ENCODE results near the gene LRRC8D. TPM values are rescaled to one million over a fixed set of nuclear protein-coding genes. Genes with fewer than 3 reads are reported as not detected.

The LRRC8D gene
- total RNA-seq, 1 experiment from 2014 or later, result 44.9 TPM

GRCh38 chr1:89882348-89883029, 61.7 kb downstream of the LRRC8D start:
- peaks cover 1% of the 10 kb centered on the region; the same call in 1 of the 2 replicates for H3K36me3 ChIP-seq (replicated peaks; ENCODE audit: control insufficient read depth, insufficient read depth, low read length)
- DNase-seq, result no peak
- no peaks in the 10 kb centered on the region for H3K27me3 ChIP-seq (ENCODE audit: control insufficient read depth, insufficient read depth, low read length)
- H3K4me3 ChIP-seq (ENCODE audit: insufficient read depth, low read depth, low read length), result no peak overlapping the region

DNA sequence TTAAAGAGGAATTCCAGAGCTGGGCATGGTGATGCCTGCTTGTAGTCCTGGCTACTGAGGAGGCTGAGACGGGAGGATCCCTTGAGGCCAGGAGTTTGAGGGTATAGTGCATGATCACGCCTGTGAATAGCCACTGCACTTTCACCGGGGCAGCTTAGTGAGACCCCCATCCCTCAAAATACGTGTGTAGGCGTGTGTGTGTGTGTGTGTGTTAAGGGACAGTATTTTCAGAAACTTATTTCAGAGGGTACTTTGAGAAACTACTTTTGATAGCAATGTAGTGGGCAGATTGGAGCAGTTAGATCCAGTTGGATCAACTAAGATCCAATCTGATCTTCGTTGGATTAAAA, 62.2 kb downstream of the LRRC8D start:
- DNase-seq, result no peak
- H3K27me3 ChIP-seq (ENCODE audit: control insufficient read depth, insufficient read depth, low read length), result no peaks in the 10 kb centered on the region
- peaks cover 1% of the 10 kb centered on the region; the same call in 1 of the 2 replicates for H3K36me3 ChIP-seq (replicated peaks; ENCODE audit: control insufficient read depth, insufficient read depth, low read length)
- no peak overlapping the region for H3K4me3 ChIP-seq (ENCODE audit: insufficient read depth, low read depth, low read length)

GRCh38 chr1:89884718-89885596, 64.1 kb downstream of the LRRC8D start:
- no peak for DNase-seq
- H3K36me3 ChIP-seq (replicated peaks; ENCODE audit: control insufficient read depth, insufficient read depth, low read length), result peaks cover 1% of the 10 kb centered on the region; the same call in 1 of the 2 replicates
- H3K4me3 ChIP-seq (ENCODE audit: insufficient read depth, low read depth, low read length), result no peak overlapping the region
- H3K27me3 ChIP-seq (ENCODE audit: control insufficient read depth, insufficient read depth, low read length), result no peaks in the 10 kb centered on the region

DNA sequence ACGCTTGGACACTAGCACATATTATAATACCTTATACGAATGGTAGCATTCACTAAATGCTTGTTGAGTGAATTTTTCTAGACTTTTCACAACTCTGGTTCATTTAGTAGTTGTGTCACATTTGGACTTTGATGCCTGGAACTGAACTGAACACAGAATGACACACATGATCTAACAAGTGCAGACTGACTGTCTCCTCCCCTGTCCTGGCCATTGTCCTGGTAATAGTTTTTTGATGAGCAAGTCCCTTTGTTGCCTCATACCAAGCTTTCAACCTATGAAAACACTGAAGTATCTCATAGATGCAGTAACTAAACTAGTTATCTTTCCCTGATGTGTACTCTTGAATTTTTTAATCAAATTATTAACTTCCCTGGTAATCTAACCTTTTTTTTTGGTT, 66.4 kb downstream of the LRRC8D start:
- no peak overlapping the region for H3K4me3 ChIP-seq (ENCODE audit: insufficient read depth, low read depth, low read length)

GRCh38 chr1:89887713-89888112, 66.9 kb downstream of the LRRC8D start:
- no peak for DNase-seq
- Histone ChIP-seq H3K36me3 (replicated peaks; ENCODE audit: control insufficient read depth, insufficient read depth, low read length) (no peaks in the 10 kb centered on the region), H3K27me3 (ENCODE audit: control insufficient read depth, insufficient read depth, low read length) (no peaks in the 10 kb centered on the region), H3K4me3 (ENCODE audit: insufficient read depth, low read depth, low read length) (no peak overlapping the region)

More for the DNA sequence above, 66.4 kb downstream of the LRRC8D start:
- DNase-seq, result no peak
- no peaks in the 10 kb centered on the region for H3K27me3 ChIP-seq (ENCODE audit: control insufficient read depth, insufficient read depth, low read length)
- no peaks in the 10 kb centered on the region for H3K36me3 ChIP-seq (replicated peaks; ENCODE audit: control insufficient read depth, insufficient read depth, low read length)

DNA sequence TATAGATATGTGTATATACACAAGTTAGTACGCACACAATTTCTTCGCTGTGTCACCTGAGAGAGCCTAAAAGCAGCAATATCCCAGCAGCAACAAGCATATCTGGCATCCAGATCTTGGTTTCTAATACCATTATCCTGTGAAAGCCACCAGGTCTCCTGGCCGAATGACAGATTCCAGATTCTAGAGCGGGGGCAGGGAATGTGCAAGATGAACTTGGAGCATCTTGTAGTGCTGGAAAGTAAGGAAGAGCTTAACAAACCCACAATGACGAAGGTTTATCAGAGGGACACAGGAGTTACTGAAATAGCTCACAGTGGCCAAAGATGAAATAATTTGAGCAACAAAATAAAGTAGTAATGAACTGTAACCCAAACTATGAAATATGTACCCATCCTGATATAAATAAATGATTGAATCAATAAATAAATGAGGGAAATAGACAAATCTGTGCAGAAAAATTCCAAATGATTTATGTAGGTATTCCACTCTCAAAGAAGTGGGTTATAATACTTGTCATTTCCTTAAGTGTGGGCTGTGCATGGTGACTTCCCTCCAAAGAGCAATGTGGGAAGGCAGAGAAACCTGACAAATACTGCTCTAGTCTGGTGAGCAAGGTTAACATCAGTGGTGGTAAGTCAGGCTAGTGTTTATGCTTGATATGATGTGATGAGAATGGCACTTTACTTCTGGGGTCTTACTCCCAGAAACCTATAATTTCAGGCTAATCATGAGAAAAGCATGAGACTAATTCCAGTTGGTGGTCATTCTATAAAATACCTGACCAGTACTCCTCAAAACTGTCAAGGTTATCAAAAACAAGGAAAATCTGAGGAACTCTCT, 67.9 kb downstream of the LRRC8D start:
- no peak overlapping the region for H3K4me3 ChIP-seq (ENCODE audit: insufficient read depth, low read depth, low read length)
- H3K36me3 ChIP-seq (replicated peaks; ENCODE audit: control insufficient read depth, insufficient read depth, low read length), result no peaks in the 10 kb centered on the region
- H3K27me3 ChIP-seq (ENCODE audit: control insufficient read depth, insufficient read depth, low read length), result no peaks in the 10 kb centered on the region
- DNase-seq, result no peak

DNA sequence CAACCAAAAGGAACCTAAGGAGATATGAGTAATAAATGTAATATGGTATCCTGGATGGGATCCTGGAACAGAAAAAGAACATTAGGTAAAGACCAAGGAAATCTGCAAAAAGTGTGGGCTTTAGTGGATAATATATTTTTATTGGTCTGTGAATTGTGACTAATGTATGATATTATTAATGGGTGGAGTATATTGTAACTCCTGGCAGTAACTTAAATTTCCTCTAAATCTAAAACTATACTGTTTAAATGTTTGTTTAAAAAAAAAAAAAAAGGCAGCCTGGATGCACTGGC, 68.4 kb downstream of the LRRC8D start:
- Histone ChIP-seq H3K27me3 (ENCODE audit: control insufficient read depth, insufficient read depth, low read length) (no peaks in the 10 kb centered on the region), H3K36me3 (replicated peaks; ENCODE audit: control insufficient read depth, insufficient read depth, low read length) (no peaks in the 10 kb centered on the region), H3K4me3 (ENCODE audit: insufficient read depth, low read depth, low read length) (no peak overlapping the region)
- no peak for DNase-seq

DNA sequence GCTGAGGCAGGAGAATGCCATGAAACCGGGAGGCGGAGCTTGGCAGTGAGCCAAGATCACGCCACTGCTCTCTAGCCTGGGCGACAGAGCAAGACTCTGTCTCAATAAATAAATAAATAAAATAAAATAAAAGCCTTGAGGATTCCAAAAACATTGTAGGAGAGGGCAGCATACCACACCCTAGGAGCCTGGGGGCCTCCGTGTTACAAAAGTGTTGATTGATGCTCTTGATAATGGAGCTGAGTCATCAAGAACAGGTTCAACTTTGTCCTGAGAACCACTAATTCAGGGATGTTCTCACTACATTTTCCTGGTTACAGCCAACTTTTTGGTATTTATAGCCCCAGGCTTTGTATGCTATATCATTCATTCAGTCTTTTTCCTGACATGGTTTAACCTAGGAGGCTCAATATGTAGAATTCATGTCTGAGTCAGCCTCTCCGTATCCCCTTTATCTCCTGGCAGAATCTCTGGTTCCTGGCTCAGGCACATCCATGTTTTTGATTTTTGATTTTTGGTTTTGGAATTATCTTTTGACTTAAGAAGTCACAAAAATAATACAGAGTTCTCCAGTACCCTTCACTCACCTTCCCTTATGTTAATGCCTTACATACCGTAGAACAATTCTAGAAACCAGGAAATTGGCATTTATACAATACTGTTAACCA, 69.4 kb downstream of the LRRC8D start:
- Histone ChIP-seq H3K27me3 (ENCODE audit: control insufficient read depth, insufficient read depth, low read length) (no peaks in the 10 kb centered on the region), H3K36me3 (replicated peaks; ENCODE audit: control insufficient read depth, insufficient read depth, low read length) (no peaks in the 10 kb centered on the region), H3K4me3 (ENCODE audit: insufficient read depth, low read depth, low read length) (no peak overlapping the region)
- DNase-seq, result no peak

GRCh38 chr1:89892816-89893215, 72.0 kb downstream of the LRRC8D start:
- DNase-seq, result no peak
- Histone ChIP-seq H3K27me3 (ENCODE audit: control insufficient read depth, insufficient read depth, low read length) (no peaks in the 10 kb centered on the region), H3K4me3 (ENCODE audit: insufficient read depth, low read depth, low read length) (no peak overlapping the region), H3K36me3 (replicated peaks; ENCODE audit: control insufficient read depth, insufficient read depth, low read length) (no peaks in the 10 kb centered on the region)

GRCh38 chr1:89894210-89895201, 73.7 kb downstream of the LRRC8D start:
- DNase-seq, result no peak
- H3K36me3 ChIP-seq (replicated peaks; ENCODE audit: control insufficient read depth, insufficient read depth, low read length), result no peaks in the 10 kb centered on the region
- no peaks in the 10 kb centered on the region for H3K27me3 ChIP-seq (ENCODE audit: control insufficient read depth, insufficient read depth, low read length)

GRCh38 chr1:89896105-89896942, 75.5 kb downstream of the LRRC8D start:
- DNase-seq, result no peak
- H3K4me3 ChIP-seq (ENCODE audit: insufficient read depth, low read depth, low read length), result no peak overlapping the region
- no peaks in the 10 kb centered on the region for H3K27me3 ChIP-seq (ENCODE audit: control insufficient read depth, insufficient read depth, low read length)
- no peaks in the 10 kb centered on the region for H3K36me3 ChIP-seq (replicated peaks; ENCODE audit: control insufficient read depth, insufficient read depth, low read length)

More at GRCh38 chr1:89894210-89895201, 73.7 kb downstream of the LRRC8D start:
- no peak overlapping the region for H3K4me3 ChIP-seq (ENCODE audit: insufficient read depth, low read depth, low read length)

GRCh38 chr1:89897347-89898133, 76.7 kb downstream of the LRRC8D start:
- H3K27me3 ChIP-seq (ENCODE audit: control insufficient read depth, insufficient read depth, low read length), result no peaks in the 10 kb centered on the region
- DNase-seq, result no peak
- no peaks in the 10 kb centered on the region for H3K36me3 ChIP-seq (replicated peaks; ENCODE audit: control insufficient read depth, insufficient read depth, low read length)
- no peak overlapping the region for H3K4me3 ChIP-seq (ENCODE audit: insufficient read depth, low read depth, low read length)
